HG02852 (cell line): ENCODE results near the gene FZR1.
A peak's percentile ranks its signal among the peaks of the same experiment; 100 is the strongest.

Source experiments
- ATAC-seq: cut with Tn5 transposase; IDR thresholded peaks from one replicate; pipeline ENCODE4 v1.9.1; 2021; ENCODE audit warnings: mild to moderate bottlenecking, moderate library complexity; ENCODE audit not compliant: unreplicated experiment

The FZR1 gene

GRCh38 chr19:3505598-3506383, at the start of gene FZR1:
TSS of gene FZR1 (plus strand) at chr19:3506311. CDS start at chr19:3522990, 16,679 bp downstream.
- peak; percentile 87 for ATAC-seq

GRCh38 chr19:3456925-3457527, 49.1 kb upstream of the FZR1 start:
- no peak for ATAC-seq

DNA sequence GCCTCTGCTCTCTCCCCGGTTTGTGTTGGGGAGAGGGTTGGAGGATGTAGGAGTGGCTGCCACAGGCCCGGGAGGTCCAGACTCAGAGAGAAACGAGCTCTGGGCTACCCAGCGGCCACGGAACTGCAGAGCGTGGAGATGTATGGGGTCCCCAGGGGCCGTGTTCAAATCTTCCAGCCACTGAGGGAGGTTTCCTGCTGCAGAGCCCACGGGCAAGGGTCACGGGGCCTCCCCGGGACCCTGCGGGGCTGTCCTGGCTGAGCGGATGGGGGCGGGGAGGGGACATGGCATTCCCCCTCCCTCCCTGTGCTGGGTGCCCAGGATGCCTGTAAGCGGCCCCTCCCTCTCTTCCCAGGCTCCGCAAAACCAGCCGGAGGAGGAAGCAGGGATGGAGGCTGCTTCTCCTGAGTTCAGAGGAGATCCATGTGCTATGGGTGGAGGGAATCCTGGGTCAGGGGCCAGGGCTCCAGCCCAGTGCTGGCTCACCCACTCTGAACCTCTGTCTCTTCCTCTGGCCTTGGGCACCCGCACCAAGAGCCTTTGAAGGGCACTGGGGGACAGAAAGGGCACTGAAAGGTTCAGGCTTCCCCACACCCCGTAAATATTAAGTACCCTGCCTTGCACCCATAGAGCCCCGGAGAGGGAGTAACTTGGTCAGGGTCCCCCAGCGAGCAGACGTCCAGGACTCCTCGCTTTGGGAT, 48.4 kb upstream of the FZR1 start:
- no peak for ATAC-seq

- no peak for ATAC-seq
These were observed 47.7 kb upstream of the FZR1 start for GRCh38 chr19:3458229-3459088.

- no peak for ATAC-seq
These were observed 46.8 kb upstream of the FZR1 start for GRCh38 chr19:3459089-3459881.

GRCh38 chr19:3459965-3460582, 46.0 kb upstream of the FZR1 start:
- no peak for ATAC-seq

GRCh38 chr19:3462991-3463713, 43.0 kb upstream of the FZR1 start:
- no peak for ATAC-seq

DNA sequence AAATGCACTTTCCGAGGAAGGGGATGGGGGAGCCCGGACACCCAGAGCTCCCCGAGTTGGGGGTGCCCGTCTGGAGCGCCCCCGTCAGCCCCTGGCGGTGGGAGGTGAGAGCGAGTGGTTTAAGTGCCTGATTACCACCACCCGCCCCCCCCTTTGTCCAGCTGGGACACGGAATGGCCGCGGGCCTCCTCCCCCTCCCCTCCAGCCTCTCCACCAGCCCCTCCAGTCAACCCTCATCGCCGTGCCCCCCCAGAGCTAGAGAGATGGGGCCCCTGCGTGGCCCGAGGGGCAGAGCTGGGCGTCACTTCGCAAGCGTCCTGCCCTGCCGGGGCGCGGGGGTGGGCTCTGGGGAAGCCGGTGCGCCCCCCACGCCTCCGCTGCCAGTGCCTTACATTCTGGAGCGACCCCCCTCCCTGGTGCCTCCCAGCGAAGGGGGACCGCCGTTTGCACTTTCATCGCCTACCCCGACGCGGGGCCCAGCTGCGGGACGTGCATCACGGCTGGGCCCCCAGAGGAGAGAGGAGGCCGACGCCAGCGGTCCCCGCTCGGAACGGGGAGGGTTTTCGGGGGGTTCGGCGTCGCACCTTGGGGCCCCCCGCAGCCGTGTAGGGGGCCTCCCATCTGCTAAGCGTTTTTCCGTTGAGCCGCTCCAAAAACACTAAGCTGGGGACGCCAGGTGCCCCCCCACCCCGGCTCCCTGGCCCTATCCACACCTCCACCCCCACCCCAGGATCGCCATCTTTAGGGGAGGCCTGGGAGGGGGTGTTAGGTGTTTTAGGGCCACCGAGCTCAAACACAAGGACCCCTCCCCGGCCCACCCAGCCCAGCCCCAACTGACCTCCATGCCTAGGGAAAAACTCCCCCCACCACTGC, 42.2 kb upstream of the FZR1 start:
- no peak for ATAC-seq

GRCh38 chr19:3464587-3465235, 41.4 kb upstream of the FZR1 start:
- no peak for ATAC-seq

DNA sequence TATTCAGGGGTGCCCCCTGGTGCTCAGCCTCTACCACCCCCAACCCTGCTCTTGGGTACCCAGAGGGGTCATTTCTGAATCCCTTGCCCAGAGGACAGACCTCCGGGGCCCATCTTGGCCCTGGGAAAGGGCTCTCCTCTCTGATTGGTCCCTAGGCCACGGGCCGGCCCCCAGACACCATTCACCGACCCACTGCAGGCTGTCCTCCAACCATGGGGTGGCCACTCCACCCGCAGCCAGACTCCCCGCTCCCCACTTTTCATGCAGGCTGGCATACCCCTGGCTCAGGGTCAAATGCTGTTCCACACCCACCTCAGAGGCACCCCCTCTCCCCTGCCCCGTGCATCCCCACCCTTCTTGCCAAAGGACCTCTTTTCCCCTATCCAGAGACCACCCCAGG, 40.6 kb upstream of the FZR1 start:
- no peak for ATAC-seq

DNA sequence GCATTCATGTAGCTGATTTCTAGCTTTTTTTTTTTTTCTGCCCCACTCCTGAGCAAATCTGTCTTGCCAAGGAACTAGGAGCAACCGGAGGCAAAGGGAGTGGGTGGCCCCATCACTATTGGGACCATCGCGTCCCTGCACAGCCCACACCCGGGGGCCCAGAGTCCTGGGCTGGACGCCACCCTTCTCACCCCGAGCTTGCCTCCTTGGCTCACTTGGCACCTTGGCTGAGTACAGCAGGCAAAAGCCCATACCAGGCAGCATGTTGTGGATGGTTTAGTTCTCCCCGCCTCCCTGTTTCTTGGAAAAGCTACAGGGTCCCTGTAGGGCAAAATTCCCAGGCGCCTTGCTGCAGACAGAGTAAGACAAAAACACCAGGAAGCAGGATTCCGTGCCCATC, 39.5 kb upstream of the FZR1 start:
- no peak for ATAC-seq

- ATAC-seq = no peak
These were observed 38.5 kb upstream of the FZR1 start for GRCh38 chr19:3467437-3468198.

- no peak for ATAC-seq
These were observed 37.9 kb upstream of the FZR1 start for GRCh38 chr19:3468211-3468610.

DNA sequence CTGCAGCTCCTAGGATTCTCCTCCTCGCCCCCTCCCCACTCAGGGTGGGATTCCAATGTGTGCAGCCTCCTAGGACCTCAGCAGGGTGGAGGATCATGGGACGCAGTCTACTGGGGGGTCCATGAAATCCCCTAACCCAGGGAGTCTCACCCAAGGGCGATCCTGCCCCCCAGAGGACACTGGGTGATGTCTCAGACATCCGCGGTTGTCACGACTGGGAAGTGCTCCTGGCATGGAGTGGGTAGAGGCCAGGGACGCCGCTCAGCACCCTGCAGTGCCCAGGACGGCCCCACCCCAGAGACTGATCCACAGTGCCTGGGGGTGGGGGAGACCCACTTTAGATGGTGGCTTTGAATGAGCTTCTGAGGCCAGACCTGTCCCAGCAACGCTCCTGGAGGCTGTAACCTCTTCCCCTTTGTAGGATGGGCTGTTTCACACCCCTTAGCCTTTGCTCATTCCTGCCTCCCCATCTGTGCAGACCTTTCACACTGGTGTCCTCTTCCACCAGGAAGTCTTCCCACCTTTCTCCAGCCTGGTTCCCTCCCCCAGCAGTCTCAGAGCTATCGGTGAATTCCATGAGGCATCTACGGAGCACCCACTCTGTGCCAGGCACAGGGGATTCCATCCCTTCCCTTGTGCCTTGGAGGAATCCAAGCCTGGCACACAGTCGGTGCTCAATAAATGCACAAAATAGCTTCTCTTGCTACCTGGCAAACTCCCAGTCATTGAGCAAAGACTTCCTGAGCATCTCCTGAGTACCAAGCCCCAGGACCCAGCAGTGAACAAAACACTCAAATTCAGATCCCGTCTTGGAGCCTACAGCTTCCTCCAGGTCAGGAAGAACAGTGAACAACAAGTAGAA, 36.2 kb upstream of the FZR1 start:
- no peak for ATAC-seq

DNA sequence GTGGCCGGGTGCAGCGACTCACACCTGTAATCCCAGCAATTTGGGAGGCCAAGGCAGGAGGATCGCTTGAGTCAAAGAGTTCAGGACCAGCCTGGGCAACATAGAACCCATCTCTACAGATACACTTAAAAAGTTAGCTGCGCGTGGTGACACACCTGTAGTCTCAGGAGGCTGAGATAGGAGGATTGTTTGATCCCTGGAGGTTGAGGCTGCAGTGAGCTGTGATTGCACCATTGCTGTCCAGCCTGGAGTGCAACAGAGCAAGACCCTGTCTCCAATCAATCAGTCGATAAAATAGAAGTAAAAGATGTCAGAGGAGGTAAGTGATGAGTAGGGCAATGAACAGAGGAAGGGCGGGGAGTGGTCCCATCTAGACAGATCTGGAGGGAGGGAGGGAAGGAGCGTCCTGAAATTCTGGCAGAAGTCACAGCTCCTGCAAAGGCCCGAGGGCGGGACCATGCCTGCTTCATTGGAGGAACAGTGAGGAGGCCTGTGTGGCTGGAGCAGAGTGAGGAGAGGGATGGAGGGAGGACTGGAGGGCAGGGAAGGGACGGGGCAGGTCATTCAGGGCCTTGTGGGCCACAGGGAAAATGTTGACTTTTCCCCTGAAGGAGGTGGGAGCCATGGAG, 35.5 kb upstream of the FZR1 start:
- no peak for ATAC-seq
